ENCODE data around the gene RHOBTB3.
"Not testable (repeated sequence)": the region's sequence is repeated elsewhere in the genome, so short reads cannot be mapped to it uniquely, and the experiment has no call there.

RHOBTB3 gene, protein sequence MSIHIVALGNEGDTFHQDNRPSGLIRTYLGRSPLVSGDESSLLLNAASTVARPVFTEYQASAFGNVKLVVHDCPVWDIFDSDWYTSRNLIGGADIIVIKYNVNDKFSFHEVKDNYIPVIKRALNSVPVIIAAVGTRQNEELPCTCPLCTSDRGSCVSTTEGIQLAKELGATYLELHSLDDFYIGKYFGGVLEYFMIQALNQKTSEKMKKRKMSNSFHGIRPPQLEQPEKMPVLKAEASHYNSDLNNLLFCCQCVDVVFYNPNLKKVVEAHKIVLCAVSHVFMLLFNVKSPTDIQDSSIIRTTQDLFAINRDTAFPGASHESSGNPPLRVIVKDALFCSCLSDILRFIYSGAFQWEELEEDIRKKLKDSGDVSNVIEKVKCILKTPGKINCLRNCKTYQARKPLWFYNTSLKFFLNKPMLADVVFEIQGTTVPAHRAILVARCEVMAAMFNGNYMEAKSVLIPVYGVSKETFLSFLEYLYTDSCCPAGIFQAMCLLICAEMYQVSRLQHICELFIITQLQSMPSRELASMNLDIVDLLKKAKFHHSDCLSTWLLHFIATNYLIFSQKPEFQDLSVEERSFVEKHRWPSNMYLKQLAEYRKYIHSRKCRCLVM

DNA sequence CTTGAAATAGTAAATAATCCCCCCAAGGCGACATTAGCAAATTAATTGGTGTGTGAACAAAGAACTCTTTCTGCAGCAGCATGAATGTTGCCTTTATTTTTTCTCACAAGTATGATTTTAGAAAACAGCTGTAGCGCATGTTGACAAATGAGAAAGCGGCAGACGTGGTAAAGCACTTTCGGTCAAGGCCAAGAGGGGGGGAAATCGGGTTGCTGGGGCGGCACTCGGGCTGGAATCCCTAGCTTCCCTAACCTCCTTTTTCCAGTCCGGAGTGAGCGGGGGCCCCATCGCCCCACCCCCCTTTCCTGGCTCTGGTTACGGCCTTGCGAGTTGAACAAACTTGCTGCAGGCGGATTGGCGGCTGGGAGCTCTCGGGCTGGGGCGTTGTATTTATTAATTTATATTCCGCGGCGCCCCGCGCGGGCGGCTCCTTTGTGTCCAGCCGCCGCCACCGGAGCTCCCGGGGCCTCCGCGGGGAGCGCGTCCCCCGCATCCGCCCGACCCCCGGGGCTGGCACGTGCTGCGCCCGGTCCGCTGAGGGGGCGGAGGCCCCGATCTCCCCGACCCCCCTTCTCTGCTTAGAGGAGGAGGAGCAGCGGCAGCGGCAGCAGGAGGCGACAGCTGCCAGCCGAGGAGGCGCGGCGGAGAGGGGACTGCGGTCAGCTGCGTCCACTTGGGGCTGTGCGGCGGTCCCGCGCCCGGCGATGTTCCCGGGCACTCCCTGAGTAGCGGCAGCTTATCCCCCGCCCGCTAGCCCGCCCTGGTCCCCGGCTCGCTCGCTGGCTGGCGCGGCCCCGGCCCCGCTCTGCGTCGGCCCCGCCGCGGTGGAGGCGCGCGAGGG lies at the start of gene RHOBTB3:
Gene RHOBTB3 (plus strand): TSS at position 607 of the 841 bp plus-strand sequence. CDS start 347 bp downstream, outside the sequence.
- peak; percentile 81 for DNase-seq

DNA sequence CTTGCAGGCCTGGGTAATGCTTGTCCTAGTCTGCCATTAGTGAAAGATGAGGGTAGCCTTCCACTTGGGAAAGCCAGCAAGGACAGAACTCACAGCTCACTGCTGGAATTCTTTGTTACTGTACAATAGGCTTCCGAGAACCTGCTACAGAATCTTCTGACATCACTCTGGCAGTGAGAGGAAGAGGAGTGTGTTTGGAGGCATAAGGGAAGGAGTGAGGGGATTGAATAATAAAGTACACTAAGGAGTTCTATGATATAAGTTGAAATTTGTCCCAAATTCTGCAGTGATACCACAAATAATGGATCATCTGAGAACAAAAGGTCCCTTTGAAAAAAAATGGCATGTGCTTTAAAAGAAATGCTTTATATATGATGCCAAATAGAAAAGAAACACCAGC lies 48.2 kb upstream of the RHOBTB3 start, which contains the start of gene SPATA9:
Gene SPATA9 (minus strand): TSS at position 101 of the 400 bp plus-strand sequence. CDS start 137 bp downstream, outside the sequence.
- no peak for DNase-seq

DNA sequence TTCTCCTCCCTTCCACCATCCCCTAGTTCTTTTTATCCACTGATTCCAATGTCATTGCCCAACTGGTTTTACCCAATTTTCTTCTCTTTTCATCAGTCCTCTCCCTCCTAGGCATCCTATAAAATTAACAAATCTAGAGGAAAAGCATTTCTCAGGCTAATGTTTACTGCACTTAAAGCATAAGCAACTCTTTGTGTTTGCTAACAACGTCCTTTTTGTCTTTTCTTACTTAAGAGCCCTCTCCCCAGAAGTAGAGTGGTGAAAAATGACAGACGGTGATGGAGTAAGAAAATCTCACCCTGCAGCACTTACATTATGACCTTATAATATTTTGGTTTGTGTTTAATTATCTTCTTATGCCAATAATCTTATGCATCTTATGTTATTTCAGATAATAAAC lies 46.8 kb upstream of the RHOBTB3 start:
- DNase-seq, result no peak

DNA sequence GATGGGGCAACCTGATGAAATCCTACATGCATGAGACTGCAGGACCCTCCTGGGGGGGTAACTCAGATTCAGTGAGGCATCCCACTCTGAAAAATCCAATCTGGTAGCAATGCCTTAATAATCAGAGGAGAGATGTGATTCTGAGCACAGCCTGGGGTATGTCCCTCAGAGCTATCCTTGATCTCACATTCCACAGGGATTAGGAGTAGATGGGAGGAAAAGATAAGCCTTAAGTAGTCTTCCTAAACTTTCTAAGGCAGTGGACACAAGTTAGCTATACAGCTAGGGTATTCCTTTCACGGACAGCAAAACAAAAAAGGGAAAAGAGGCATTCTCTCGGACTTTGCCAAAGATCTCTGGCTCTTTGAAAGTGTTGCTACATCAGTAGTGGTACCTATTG lies 44.5 kb upstream of the RHOBTB3 start:
- DNase-seq, result no peak

DNA sequence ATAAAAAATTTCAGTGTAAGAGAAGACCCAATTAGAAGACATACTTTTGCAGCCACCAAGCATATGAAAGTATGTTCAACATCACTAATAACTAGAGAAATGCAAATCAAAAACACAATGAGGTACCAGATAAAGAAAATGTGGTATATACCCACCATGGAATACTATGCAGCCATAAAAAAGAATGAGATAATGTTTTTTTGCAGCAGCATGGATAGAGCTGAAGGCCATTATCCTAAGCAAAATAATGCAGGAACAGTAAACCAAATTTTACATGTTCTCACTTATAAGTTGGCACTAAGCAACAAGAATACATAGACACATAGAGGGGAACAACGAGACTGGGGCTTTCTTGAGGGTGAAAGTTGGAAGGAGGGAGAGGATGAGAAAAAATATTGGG lies 41.5 kb upstream of the RHOBTB3 start:
- DNase-seq, result no peak

DNA sequence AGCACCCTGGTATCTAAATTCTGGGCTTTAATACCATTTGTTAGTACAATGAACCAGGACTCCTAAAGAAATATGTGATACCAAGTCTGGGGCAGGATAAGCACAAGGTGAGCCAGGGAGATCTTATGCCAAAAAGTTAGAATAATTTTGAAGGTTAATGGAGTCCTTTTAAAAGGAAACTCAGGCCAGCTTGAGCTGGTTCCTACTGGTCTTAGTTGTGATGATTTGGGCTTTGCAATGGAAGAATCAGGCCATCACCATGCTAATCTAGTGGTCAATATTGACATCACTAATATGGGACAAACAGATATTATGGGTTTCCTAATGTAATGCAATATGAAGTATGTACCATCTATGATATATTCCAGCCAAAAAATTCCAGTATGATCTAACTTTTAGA lies 40.8 kb upstream of the RHOBTB3 start:
- no peak for DNase-seq

DNA sequence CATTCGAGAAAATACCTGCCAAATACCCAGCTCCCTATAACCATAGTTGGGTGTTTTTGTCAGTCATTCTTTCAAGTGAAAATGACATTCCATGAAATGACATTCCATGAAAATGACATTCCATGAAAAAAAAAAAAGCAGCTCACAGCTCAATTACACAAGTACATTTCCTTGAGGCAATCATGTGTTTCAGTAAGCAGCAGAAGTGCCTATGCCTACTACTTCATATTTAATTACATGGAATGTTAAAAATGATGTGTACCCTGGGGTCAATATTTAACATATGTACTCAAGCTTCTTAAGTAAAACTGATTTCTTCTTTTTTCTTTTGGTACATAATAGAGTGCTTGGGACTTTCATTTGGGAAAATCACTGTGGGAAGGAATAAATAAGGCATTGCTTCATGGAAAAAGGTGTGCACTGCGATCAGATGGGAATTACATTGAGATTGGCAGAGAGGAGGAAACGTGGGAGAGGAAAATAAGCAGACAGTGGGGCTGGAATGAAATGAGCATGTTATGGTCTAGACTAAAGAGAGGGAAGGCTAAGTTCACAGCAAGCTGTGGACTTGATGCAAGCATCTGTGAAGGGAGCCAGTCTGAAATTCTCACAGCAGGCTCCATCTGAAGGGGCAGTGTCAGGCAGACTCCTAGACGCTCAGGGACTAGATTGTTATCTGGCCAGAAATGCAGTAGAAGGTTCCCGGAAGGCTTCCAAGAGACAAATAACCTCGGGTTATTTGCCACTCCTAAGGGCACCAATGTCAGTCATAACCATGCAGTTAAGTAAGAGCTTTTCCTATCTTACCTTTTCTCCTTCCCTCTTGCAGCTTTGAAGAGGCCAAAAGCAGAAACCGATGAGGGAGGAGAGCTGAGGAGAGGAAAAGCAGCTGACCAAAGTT lies 33.1 kb upstream of the RHOBTB3 start:
- DNase-seq, result no peak

DNA sequence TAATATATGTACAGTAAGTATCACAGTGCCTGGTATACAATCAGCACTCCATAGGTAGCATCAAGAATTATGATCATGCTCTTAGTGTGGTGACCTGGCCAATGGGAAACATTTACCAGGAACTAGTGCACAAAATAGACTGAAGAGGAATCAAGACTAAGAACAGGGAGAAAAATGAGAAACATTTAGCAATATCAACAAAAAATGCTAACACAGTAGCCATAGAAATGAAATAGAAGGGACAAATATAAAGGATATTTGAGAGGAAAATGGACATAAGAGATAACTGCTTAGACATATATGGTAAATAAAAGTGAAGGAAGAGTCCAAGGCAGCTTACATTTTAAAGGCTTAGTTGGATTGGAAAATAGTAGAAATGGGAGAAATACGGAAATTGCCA lies 31.8 kb upstream of the RHOBTB3 start:
- no peak for DNase-seq

DNA sequence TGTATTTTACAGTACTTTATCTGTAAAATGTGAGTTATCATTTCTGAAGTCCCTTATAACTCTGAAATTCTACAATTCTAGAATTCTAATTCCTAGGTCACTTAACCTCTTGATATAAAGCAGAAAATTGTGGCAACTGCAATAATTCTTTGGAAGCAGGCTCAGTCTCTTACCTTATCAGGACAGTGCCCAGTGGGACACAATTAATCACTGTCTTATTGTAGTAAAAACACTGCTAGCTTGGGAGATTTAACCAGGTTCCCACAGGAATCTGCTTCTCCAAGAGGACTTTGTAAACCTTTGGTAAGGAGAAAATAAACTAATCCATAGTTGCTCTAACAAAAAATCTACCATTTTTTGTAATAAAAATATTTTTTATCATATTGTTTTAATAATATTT lies 30.1 kb upstream of the RHOBTB3 start:
- no peak for DNase-seq

DNA sequence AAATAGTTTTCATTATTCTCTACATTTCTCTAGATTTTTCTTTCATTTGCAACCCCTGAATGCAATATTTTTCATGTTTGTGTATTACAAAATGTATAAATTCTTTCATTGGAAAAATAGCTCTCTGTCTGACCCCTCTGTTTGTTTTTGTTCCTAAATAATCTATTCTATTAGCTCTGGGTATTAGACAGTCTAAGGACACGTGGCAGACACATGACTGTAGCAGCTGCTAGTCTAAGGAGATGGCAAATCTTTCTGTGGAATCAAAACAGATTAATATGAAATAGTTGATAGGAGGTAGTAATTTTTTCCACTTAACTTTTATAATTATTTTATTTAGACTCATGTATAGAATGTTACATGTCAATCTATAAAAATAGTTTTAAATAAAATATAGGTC lies 27.0 kb upstream of the RHOBTB3 start:
- DNase-seq, result peak in 1 of 2 experiments; percentile 4

DNA sequence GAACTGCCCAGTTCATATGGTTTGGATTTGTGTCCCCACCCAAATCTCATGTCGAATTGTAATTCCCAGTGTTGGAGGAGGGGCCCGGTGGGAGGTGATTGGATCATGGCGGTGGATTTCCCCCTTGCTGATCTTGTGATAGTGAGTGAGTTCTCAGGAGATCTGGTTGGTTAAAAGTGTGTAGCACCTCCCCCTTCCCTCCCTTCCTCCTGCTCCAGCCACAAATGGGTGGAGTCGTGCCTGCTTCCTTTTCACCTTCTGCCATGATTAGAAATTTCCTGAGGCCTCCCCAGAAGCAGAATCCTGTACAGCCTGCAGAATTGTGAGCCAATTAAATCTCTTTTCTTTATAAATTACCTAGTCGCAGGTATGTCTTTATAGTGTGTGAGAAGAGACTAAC lies 24.9 kb upstream of the RHOBTB3 start:
- not testable (repeated sequence) for DNase-seq

DNA sequence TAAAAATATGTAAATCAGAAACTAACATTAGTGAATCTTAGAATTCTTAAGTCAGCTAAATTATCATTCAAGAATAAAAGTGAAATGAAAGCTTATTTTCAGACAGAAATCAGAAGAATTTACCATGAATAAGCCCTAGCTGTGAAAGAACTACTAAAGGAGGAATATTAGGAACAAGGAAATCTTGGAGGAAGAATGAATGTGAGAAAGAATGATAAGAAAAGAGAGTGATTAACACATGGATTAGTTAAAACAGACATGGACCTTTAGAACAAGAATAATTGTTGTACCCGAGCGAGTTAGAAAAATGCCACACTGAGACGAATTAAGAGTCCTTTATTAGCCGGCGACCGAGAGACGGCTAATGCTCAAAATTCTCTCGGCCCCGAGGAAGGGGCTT lies 24.1 kb upstream of the RHOBTB3 start:
- DNase-seq, result no peak

DNA sequence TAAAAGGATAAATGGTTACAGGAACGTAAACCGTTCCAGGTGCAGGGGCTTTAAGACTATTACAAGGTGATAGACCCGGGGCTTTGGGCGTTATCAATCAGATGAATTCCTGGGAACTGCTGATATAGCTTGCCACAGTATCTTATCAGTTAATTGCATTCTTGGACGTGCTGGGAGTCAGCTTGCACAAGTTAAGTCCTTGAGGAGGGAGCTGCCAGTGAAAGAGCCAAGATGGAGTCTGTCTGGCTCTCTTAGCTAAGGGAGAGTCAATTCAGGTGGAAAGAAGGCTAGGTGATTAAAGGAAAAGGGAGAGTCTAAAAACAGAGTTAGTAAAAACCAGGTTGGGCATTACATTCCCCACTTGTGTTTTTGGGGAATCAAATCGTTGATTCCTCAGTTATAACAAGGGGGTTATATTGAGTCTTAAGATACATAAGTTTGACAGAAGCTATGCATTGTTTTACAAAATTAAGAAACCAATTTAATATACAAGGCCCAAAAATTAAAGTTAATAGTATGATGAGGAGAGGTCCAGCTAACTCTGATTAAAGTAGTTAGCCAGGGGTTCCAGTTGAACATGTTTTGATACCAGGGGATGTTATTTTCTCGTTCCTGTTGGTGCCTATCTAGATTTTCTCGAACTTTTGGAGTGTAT lies 23.5 kb upstream of the RHOBTB3 start:
- not testable (repeated sequence) for DNase-seq

DNA sequence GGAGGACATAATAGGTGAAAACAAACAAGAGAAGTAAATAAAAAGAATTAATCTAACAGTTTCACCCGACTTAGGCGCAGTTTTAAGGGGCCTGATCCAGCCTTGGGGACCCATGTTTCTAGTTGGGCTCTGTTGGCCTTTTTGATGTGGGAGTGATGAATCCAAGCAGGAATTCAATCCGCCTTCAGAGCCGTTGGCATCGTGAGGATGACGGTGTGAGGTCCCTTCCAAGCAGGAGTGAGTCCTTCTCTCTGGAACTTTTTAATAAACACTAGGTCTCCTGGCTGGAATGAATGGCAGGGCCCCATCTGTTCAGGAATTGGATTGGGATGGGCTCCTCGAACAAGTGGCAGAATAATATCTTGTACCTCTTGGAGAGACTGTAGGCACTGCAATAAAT lies 22.3 kb upstream of the RHOBTB3 start:
- peak in 1 of 2 experiments; percentile 2 for DNase-seq

DNA sequence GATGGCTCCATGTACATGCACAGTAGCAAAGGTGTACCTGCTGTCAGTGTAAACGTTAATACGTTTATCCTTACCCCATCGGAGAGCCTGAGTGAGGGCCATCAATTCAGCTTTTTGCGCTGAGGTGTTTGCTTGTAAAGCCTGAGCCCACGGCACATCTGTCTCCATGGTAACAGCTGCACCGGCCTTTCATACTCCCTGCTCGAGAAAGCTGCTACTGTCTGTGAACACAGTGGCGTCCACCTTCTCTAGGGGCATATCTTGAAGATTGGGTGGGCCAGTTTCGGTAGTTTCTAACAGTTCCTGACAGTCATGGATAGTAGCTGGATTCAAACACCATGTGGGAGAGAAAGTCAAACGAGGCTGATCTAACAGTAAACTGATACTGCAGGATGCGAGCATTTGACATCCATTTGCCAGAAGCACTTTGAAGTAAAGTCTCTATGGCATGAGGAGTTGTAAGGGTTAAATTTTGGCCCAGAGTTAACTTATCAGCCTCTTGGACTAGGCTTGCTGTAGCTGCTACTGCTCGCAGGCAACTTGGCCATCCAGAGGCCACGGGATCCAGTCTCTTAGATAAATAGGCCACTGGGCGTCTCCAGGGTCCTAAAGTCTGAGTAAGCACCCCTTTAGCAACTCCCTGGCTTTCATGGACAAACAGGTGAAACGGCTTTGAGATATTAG lies 21.0 kb upstream of the RHOBTB3 start:
- DNase-seq, result peak in 1 of 2 experiments; percentile 29

DNA sequence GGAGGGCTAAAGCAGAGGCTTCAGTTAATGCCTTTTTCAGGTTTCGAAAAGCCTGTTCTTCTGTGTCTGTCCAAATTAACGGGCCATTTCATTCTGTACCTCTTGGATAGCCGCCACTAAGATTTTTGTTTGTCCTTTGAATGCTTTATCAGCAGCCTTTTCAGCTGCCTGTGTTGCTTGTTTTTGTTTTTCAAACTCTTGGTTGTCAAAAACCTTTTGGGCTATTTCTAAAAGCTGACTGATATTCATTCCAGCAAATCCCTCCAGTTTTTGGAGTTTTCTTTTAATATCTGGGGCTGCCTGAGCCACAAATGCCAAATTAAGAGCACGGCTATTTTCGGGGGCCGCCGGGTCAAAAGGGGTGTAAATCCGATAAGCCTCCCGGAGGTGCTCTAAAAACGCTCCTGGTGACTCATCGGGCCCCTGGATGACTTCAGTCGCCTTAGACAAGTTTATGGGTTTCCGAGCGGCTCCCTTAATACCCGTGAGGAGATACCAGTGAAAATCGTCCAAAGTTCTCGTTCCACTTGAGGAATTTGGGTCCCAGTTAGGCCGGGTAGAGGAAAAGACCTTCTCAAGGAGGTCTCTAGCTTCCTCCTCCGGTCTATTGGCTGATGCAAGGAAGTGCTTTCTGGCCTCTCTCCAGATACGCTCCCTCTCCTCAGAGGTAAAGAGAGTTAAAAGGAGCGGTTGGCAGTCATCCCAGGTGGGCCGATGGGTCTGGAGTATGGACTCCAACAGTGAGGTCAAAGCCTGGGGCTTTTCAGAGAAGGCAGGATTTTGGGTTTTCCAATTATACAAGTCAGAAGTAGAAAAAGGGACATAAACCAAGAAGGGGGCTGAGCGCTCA lies 20.3 kb upstream of the RHOBTB3 start:
- DNase-seq, result not testable (repeated sequence)

DNA sequence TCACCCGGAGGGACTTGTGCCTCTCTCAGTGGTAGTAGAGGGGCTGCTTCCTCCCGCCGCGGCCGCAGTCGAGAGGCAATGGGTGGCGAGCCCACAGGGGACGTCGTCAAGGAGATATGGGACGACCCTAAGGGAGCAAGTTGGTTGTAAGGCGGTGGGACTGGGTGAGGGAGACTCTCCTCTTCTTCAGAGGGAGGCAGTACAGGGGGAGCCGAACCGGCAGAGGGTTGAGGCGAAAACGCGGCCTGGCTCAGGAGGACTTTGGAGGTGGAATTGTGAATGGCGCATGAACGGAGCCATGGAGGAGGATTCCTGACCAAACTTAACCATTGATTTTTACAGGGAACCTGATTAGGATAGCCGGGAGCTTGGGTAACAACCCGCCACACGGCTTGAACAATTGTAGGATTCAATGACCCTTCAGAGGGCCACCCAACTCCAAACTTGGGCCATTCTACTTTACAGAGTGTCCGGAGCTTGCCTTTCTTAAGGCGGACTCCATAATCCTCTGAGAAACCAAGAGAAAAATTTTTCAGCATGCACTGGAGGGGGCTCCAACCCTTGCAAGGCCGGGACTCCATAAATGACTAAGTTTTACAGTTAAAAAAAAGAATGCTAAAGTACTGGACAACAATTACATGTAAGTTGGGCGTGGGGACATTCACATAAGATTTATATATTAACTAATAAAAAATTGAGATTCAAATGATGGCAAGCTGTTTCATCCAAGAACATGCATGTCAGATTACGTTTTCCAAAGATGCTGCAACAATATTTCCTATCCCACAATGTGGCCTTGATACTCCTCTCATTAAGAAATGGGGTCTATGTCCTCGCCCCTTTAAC lies 19.4 kb upstream of the RHOBTB3 start:
- no peak for DNase-seq

DNA sequence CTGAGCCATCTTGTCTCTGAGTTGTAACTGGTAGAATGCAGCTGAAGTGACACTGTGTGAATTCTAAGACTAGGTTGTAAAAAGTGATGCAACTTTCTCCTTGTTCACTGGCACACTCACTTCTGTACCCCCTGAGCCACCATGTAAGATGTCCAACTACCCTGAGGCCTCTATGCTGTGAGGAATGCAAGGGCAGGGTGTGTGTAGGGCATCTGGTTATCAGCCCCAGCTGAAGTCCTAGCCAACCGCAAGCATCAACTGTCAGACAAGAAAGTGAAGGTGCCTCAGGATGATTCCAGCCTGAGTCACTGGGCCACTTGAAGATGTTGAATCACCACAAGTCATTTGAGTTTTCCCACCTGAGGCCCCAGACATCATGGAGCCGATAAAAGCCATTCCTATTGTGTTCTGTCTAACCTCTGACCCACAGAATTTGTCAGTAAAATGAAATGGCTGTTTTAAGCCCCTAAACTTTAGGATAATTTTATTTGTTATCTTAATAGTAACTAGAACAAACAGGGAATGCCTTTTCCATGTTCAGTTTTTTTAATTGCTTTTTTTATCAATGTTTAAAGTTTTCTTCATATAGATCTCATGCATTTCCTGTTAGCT lies 18.7 kb upstream of the RHOBTB3 start:
- no peak for DNase-seq

DNA sequence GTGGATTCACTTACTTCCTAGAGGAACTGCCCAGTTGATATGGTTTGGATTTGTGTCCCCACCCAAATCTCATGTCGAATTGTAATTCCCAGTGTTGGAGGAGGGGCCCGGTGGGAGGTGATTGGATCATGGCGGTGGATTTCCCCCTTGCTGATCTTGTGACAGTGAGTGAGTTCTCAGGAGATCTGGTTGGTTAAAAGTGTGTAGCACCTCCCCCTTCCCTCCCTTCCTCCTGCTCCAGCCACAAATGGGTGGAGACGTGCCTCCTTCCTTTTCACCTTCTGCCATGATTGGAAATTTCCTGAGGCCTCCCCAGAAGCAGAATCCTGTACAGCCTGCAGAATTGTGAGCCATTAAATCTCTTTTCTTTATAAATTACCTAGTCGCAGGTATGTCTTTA lies 17.9 kb upstream of the RHOBTB3 start:
- not testable (repeated sequence) for DNase-seq
